Myocyte (in vitro differentiated cells): ENCODE results near the gene LEFTY1. TPM values are rescaled to one million over a fixed set of nuclear protein-coding genes. Genes with fewer than 3 reads are reported as not detected.
"Not testable (repeated sequence)": the region's sequence is repeated elsewhere in the genome, so short reads cannot be mapped to it uniquely, and the experiment has no call there.

ENCODE experiments used
- DNase-seq: peaks from one replicate; pipeline ENCODE4 v3.0.0-alpha.2; 2012; ENCODE audit warnings: low read depth
- microRNA-seq: library from miRNA; unstranded; fragments of <30 nt; microRNA quantifications from one replicate; pipeline ENCODE4, GENCODE V29; 2016
- total RNA-seq: library from RNA; depleted of rRNA; stranded (reverse); fragments of >200 nt; gene quantifications from 2 replicates; pipeline ENCODE4 v1.2.3, GENCODE V29; 2014

The LEFTY1 gene
- total RNA-seq, 1 donor from 2014 or later, result 0.08 TPM

GRCh38 chr1:225849925-225850324 is 39.0 kb downstream of the LEFTY1 start:
- no peak for DNase-seq

- no peak for DNase-seq
These were observed 40.7 kb downstream of the LEFTY1 start for GRCh38 chr1:225848030-225848955.

GRCh38 chr1:225847610-225848009 is 41.3 kb downstream of the LEFTY1 start:
- DNase-seq, result no peak

- no peak for DNase-seq
These were observed 42.3 kb downstream of the LEFTY1 start for GRCh38 chr1:225846331-225847310.

GRCh38 chr1:225845571-225846259 is 43.2 kb downstream of the LEFTY1 start:
- peak; percentile 76 for DNase-seq

- DNase-seq, result no peak
These were observed 43.8 kb downstream of the LEFTY1 start for GRCh38 chr1:225845097-225845496.

- DNase-seq, result no peak
These were observed 44.5 kb downstream of the LEFTY1 start for GRCh38 chr1:225844236-225845061.

GRCh38 chr1:225843426-225843795 is 45.5 kb downstream of the LEFTY1 start:
- DNase-seq, result no peak

GRCh38 chr1:225842788-225843425 is 46.0 kb downstream of the LEFTY1 start:
- DNase-seq, result no peak

- no peak for DNase-seq
These were observed 46.9 kb downstream of the LEFTY1 start for GRCh38 chr1:225842074-225842473.

GRCh38 chr1:225840713-225841112 is 48.2 kb downstream of the LEFTY1 start:
- no peak for DNase-seq

GRCh38 chr1:225840223-225840610 is 48.7 kb downstream of the LEFTY1 start:
- no peak for DNase-seq

GRCh38 chr1:225838793-225839192 is 50.2 kb downstream of the LEFTY1 start:
- DNase-seq, result no peak

GRCh38 chr1:225836296-225836695 is 52.6 kb downstream of the LEFTY1 start:
- not testable (repeated sequence) for DNase-seq

Small RNAs within 50 kb of the gene (microRNA-seq; reads per million reads assigned to microRNA genes)
- gene MIR6741, result not detected

Other genes starting within 250 kb of the LEFTY1 start
- 70.3 and 88.1 TPM in 2 replicates for gene ENAH, start 236.0 kb downstream of the LEFTY1 start, total RNA-seq
- gene SRP9, start 111.3 kb downstream of the LEFTY1 start, total RNA-seq, result 249 and 277 TPM in 2 replicates
- gene EPHX1, start 79.0 kb downstream of the LEFTY1 start, total RNA-seq, result 24.1 and 28.3 TPM in 2 replicates
- 7.8 and 10.8 TPM in 2 replicates for gene TMEM63A, start 6.8 kb downstream of the LEFTY1 start, total RNA-seq
- 58.1 and 61.4 TPM in 2 replicates for gene PYCR2, start 35.1 kb upstream of the LEFTY1 start, total RNA-seq
- gene LEFTY2, start 52.1 kb upstream of the LEFTY1 start, total RNA-seq, result 0.78 and 1.7 TPM in 2 replicates
- gene SDE2, start 110.2 kb upstream of the LEFTY1 start, total RNA-seq, result 29.2 and 31.0 TPM in 2 replicates
- gene H3-3A, start 173.6 kb upstream of the LEFTY1 start, total RNA-seq, result 288 and 318 TPM in 2 replicates